ENCODE results near the gene ACTR6.

DNA sequence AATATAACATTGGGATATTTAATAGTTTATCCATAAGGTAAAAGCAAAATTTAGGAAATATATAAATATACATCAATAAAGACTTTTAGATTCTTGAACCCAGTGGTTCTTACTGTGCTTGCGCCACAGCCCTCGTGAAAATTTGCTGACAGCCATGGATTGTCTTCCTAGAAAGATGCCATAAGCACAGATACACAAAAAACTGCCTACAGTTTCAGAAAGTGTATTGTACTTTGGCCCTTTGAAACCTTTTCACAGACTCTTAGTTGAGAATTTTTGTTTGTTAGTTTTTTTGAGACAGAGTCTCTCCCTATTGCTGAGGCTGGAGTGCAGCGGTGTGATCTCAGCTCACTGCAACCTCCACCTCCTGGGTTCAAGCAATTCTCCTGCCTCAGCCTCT is 38.2 kb downstream of the ACTR6 start:
- TF ChIP-seq, protein P1, sequence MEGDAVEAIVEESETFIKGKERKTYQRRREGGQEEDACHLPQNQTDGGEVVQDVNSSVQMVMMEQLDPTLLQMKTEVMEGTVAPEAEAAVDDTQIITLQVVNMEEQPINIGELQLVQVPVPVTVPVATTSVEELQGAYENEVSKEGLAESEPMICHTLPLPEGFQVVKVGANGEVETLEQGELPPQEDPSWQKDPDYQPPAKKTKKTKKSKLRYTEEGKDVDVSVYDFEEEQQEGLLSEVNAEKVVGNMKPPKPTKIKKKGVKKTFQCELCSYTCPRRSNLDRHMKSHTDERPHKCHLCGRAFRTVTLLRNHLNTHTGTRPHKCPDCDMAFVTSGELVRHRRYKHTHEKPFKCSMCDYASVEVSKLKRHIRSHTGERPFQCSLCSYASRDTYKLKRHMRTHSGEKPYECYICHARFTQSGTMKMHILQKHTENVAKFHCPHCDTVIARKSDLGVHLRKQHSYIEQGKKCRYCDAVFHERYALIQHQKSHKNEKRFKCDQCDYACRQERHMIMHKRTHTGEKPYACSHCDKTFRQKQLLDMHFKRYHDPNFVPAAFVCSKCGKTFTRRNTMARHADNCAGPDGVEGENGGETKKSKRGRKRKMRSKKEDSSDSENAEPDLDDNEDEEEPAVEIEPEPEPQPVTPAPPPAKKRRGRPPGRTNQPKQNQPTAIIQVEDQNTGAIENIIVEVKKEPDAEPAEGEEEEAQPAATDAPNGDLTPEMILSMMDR (optimal IDR thresholded peaks at IDR 0.05 in 1 of 3, IDR thresholded peaks at IDR 0.05 in 1 of 3, conservative IDR thresholded peaks at IDR 0.05 in 1 of 3; ENCODE audit: extremely low read depth in 1 of 3, insufficient read depth in 2 of 3, low read length in 3 of 3), result no peak
- no peak for TF ChIP-seq EZH2 (IDR thresholded peaks at IDR 0.05; ENCODE audit: low read length)
